Ovary (tissue), 3 donors: ENCODE data around the gene NUP210.

Experiments used
- CTCF ChIP-seq, 3 donors: fragments of 450-650 bp in 2 of 3; fragments of 200-600 bp in 1 of 3; IDR thresholded peaks; one replicate each; pipeline versions ENCODE4 v1.5.1 to v1.8.0; 2016 to 2022; ENCODE audit warnings: antibody characterized with exemption in 3 of 3, mild to moderate bottlenecking in 1 of 3
- POLR2A ChIP-seq: fragments of 450-650 bp; IDR thresholded peaks from one replicate; pipeline ENCODE4 v1.6.1; 2017; ENCODE audit warnings: antibody characterized with exemption, mild to moderate bottlenecking, moderate library complexity
- donor health status: DM: no; HTN: no; CAD: no.

- TF ChIP-seq POLR2A (no peak), CTCF (IDR thresholded peaks at IDR 0.05) (no peak)
These were observed 19.0 kb downstream of the NUP210 start for GRCh38 chr3:13401149-13401548.
